ENCODE results near the gene ZNF708. TPM values are rescaled to one million over a fixed set of nuclear protein-coding genes. Genes with fewer than 3 reads are reported as not detected.

ZNF708 gene
- 10 to 100 TPM; 15.5 to 16.4 TPM for total RNA-seq
- 17.7 TPM for polyA plus RNA-seq (2013, experiment 1 of 2)
- polyA plus RNA-seq (2013, experiment 2 of 2) = 17.1 TPM
- total RNA-seq = 18.1 to 106 (median 61.4) reads per million in 172 experiments

DNA sequence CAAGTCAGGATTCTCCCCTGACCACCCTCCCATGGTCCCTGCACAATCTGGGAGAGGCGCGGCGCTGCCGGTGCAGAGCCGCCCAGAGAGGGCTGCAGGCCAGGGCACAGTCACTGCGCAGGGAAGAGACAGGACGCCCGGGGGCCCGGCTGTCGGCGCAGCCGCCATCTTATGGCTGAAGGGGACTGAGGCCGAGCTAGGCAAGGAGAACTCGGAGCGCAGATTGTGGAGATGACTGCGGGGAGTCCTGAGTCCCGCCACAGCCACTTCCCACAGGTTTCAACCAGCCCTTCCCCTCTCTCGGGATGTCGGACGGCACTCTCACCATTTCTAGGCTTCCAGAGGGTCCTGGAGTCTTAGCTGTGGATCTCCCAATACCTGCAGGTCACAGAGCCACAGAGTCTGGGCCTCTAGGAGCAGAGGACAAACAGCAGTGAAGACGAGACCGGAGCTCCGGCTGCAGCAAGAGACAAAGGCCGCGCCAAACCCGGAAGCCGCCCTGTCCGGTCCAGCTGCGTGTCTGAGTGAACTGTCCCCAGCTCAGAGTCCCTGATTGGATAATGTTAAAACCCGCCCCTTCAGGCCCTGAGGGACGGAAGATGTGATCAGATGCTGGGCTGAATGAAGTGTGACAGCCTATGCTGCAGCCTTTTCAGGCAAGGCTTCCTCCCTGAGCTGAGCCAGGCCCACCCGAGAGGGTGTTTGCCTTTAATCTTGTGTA, at the start of gene ZNF708:
Gene ZNF708, minus strand, starts transcription at position 526 of the 721 bp plus-strand sequence. Its CDS starts 198 bp downstream, at position 328.
- TF ChIP-seq, protein P1, sequence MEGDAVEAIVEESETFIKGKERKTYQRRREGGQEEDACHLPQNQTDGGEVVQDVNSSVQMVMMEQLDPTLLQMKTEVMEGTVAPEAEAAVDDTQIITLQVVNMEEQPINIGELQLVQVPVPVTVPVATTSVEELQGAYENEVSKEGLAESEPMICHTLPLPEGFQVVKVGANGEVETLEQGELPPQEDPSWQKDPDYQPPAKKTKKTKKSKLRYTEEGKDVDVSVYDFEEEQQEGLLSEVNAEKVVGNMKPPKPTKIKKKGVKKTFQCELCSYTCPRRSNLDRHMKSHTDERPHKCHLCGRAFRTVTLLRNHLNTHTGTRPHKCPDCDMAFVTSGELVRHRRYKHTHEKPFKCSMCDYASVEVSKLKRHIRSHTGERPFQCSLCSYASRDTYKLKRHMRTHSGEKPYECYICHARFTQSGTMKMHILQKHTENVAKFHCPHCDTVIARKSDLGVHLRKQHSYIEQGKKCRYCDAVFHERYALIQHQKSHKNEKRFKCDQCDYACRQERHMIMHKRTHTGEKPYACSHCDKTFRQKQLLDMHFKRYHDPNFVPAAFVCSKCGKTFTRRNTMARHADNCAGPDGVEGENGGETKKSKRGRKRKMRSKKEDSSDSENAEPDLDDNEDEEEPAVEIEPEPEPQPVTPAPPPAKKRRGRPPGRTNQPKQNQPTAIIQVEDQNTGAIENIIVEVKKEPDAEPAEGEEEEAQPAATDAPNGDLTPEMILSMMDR (IDR thresholded peaks at IDR 0.05) = no peak
- ChIA-PET POLR2A (interaction anchor here (0.8 to 3.2 kb wide), 37 partner anchors 8 to 1945 kb away, joined by 3 to 48 read pairs (median 6); partner anchors contain the start of genes ZNF100, ZNF101, ZNF14 and ZNF253), CTCF (interaction anchor here (0.7 kb wide), 1 partner anchor 68 kb away, joined by 3 read pairs; the partner anchor contains the start of gene ZNF493)
- peak within 1 kb of the TSS; percentile 83 to 99 for H3K27ac ChIP-seq (ENCODE audit: low read depth in 1 of 2, low read length in 2 of 2)
- H3K4me3 Mint-ChIP-seq = peak within 1 kb of the TSS; percentile 96
- intact Hi-C loops (cut with DNase I, micrococcal nuclease) = loop anchor here (5.0 to 10.0 kb wide), 4 partner anchors 33 to 516 kb away; partner anchors contain the start of genes ZNF429 (in 1 of the 2) and ZNF493 (in 1 of the 2)
- H3K36me3 ChIP-seq (ENCODE audit: insufficient read depth, low read length) = peaks cover 11% of the 10 kb centered on the region
- ATAC-seq (ENCODE audit: poor library complexity) (peak; percentile 91), DNase-seq (peak; percentile 41 to 96 (median 59))
- H3K4me3 ChIP-seq (ENCODE audit: low read length) = peak within 1 kb of the TSS; percentile 99
- H3K4me1 Mint-ChIP-seq (ENCODE audit: low read depth) = peaks cover 50% of the 10 kb centered on the region
- H3K9me3 Mint-ChIP-seq = no peaks in the 10 kb centered on the region
- peaks cover 0 to 8% of the 10 kb centered on the region in 2 experiments for H3K9me3 ChIP-seq (ENCODE audit: control insufficient read depth in 1 of 2, insufficient read depth in 1 of 2, low read length in 2 of 2)
- H3K27me3 Mint-ChIP-seq = no peaks in the 10 kb centered on the region
- H3K27ac Mint-ChIP-seq = peak within 1 kb of the TSS; percentile 98
- no peaks in the 10 kb centered on the region for H3K27me3 ChIP-seq (ENCODE audit: control insufficient read depth in 1 of 2, insufficient read depth in 2 of 2, low read length in 2 of 2)
- peaks cover 51% of the 10 kb centered on the region for H3K36me3 Mint-ChIP-seq (ENCODE audit: low read depth)
- peaks cover 22% of the 10 kb centered on the region for H3K4me1 ChIP-seq (ENCODE audit: insufficient read depth, low read length)

DNA sequence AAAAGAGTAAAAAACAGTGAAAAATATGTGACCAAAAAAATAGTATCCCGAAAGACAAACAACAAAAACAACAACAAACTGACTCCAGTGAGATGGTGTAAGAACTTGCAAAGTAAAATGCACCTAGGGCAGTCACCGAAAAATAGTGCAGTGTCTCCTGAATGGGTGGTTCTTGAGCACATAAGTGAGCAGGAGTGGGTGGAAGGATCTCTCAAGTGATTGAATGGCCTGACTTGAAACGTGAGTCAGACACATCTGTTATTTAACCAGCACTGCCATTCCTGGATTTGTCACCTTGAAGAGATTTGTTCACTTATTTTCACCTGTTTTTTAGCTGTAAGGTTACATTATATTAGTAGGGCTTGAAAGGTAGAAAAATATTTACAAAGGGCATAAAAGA, 33.1 kb upstream of the ZNF708 start:
- Histone ChIP-seq H3K4me3 (ENCODE audit: low read length) (no peak overlapping the region), H3K27me3 (ENCODE audit: control insufficient read depth in 1 of 2, insufficient read depth in 2 of 2, low read length in 2 of 2) (no peaks in the 10 kb centered on the region), H3K36me3 (ENCODE audit: insufficient read depth, low read length) (peaks cover 32% of the 10 kb centered on the region), H3K27ac (ENCODE audit: low read depth in 1 of 2, low read length in 2 of 2) (no peak overlapping the region), H3K4me1 (ENCODE audit: insufficient read depth, low read length) (no peaks in the 10 kb centered on the region), H3K9me3 (ENCODE audit: control insufficient read depth in 1 of 2, insufficient read depth in 1 of 2, low read length in 2 of 2) (no peaks in the 10 kb centered on the region)
- CTCF ChIA-PET = interaction anchor here (1.4 kb wide), 1 partner anchor 44 kb away, joined by 3 read pairs; no protein-coding TSS in a partner anchor
- peaks cover 18% of the 10 kb centered on the region for H3K4me1 Mint-ChIP-seq (ENCODE audit: low read depth)
- no peak for DNase-seq
- peaks cover 59% of the 10 kb centered on the region for H3K36me3 Mint-ChIP-seq (ENCODE audit: low read depth)
- intact Hi-C loops (cut with DNase I, micrococcal nuclease) = loop anchor here (5.0 to 10.0 kb wide), 2 partner anchors 35 to 47 kb away; partner anchors contain the start of gene ZNF708 (in 1 of the 2)
- peaks cover 2% of the 10 kb centered on the region for H3K9me3 Mint-ChIP-seq
- no peak for ATAC-seq (ENCODE audit: poor library complexity)
- POLR2A ChIA-PET = interaction anchor here (1.2 kb wide), 1 partner anchor 35 kb away, joined by 6 read pairs; the partner anchor contains the start of gene ZNF493
- no peak overlapping the region for H3K27ac Mint-ChIP-seq
- H3K27me3 Mint-ChIP-seq = no peaks in the 10 kb centered on the region
- TF ChIP-seq, protein P1 (IDR thresholded peaks at IDR 0.05) = no peak
- H3K4me3 Mint-ChIP-seq = peak overlapping the region; percentile 7

DNA sequence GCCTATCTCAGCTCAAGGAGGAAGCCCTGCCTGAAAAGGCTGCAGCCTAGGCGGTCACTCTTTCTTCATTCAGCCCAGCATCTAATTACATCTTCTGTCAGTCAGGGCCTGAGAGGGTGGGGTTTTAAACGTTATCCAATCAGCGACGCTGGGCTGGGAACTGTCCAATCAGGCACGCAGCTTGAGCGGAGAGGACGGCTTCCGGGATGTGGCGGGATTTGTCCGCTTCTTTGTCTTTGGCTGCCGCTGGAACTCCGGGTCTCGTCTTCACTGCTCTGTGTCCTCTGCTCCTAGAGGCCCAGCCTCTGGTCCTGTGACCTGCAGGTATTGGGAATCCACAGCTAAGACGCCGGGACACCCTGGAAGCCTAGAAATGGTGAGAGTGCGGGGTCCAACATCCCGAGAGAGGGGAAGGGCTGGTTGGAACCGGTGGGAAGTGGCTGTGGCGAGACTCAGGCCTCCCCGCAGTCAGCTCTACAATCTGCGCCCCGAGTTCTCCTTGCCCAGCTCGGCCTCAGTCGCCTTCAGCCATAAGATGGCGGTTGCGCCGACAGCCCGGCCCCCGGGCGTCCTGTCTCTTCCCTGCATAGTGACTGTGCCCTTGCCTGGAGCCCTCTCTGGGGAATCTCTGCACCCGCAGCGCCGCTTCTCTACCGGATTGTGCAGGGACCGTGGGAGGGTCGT, 29.7 kb upstream of the ZNF708 start, which contains the start of gene ZNF738:
Gene ZNF738, plus strand, starts transcription at position 233 of the 684 bp plus-strand sequence. Its CDS starts 141 bp downstream, at position 374.
- Mint-ChIP-seq H3K27me3 (no peaks in the 10 kb centered on the region), H3K4me1 (ENCODE audit: low read depth) (peaks cover 18% of the 10 kb centered on the region), H3K9me3 (no peaks in the 10 kb centered on the region), H3K27ac (peak within 1 kb of the TSS; percentile 94), H3K36me3 (ENCODE audit: low read depth) (peaks cover 29% of the 10 kb centered on the region), H3K4me3 (peak within 1 kb of the TSS; percentile 100)
- ChIA-PET POLR2A (interaction anchor here (0.6 to 2.6 kb wide), 10 partner anchors 26 to 582 kb away, joined by 3 to 29 read pairs (median 6); partner anchors contain the start of genes ZNF429, ZNF431, ZNF493 and ZNF708), CTCF (no interaction called here)
- Histone ChIP-seq H3K4me3 (ENCODE audit: low read length) (peak within 1 kb of the TSS; percentile 78), H3K4me1 (ENCODE audit: insufficient read depth, low read length) (no peaks in the 10 kb centered on the region), H3K27ac (ENCODE audit: low read depth in 1 of 2, low read length in 2 of 2) (peak within 1 kb of the TSS; percentile 46 to 63), H3K9me3 (ENCODE audit: control insufficient read depth in 1 of 2, insufficient read depth in 1 of 2, low read length in 2 of 2) (no peaks in the 10 kb centered on the region), H3K36me3 (ENCODE audit: insufficient read depth, low read length) (peaks cover 18% of the 10 kb centered on the region), H3K27me3 (ENCODE audit: control insufficient read depth in 1 of 2, insufficient read depth in 2 of 2, low read length in 2 of 2) (no peaks in the 10 kb centered on the region)
- peak; percentile 96 for ATAC-seq (ENCODE audit: poor library complexity)
- TF ChIP-seq, protein P1 (IDR thresholded peaks at IDR 0.05) = no peak
- intact Hi-C loops (cut with DNase I, micrococcal nuclease) = loop anchor here (2.0 to 5.0 kb wide), 3 partner anchors 38 to 408 kb away; partner anchors contain the start of genes ZNF493 (in 2 of the 2) and ZNF100 (in 1 of the 2)
- peak; percentile 69 to 92 (median 74) for DNase-seq

Measured in CD4-positive, alpha-beta T cell (primary cell).